Activated T-cell treated with anti-CD3 and anti-CD28 coated beads for 24 hours (primary cell): Measurements from ENCODE around the gene NEDD1.

ENCODE experiments used
- DNase-seq: peaks from one replicate; pipeline ENCODE4 v3.0.0-alpha.2; 2020; ENCODE audit warnings: low read depth

Gene NEDD1, protein sequence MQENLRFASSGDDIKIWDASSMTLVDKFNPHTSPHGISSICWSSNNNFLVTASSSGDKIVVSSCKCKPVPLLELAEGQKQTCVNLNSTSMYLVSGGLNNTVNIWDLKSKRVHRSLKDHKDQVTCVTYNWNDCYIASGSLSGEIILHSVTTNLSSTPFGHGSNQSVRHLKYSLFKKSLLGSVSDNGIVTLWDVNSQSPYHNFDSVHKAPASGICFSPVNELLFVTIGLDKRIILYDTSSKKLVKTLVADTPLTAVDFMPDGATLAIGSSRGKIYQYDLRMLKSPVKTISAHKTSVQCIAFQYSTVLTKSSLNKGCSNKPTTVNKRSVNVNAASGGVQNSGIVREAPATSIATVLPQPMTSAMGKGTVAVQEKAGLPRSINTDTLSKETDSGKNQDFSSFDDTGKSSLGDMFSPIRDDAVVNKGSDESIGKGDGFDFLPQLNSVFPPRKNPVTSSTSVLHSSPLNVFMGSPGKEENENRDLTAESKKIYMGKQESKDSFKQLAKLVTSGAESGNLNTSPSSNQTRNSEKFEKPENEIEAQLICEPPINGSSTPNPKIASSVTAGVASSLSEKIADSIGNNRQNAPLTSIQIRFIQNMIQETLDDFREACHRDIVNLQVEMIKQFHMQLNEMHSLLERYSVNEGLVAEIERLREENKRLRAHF

DNA sequence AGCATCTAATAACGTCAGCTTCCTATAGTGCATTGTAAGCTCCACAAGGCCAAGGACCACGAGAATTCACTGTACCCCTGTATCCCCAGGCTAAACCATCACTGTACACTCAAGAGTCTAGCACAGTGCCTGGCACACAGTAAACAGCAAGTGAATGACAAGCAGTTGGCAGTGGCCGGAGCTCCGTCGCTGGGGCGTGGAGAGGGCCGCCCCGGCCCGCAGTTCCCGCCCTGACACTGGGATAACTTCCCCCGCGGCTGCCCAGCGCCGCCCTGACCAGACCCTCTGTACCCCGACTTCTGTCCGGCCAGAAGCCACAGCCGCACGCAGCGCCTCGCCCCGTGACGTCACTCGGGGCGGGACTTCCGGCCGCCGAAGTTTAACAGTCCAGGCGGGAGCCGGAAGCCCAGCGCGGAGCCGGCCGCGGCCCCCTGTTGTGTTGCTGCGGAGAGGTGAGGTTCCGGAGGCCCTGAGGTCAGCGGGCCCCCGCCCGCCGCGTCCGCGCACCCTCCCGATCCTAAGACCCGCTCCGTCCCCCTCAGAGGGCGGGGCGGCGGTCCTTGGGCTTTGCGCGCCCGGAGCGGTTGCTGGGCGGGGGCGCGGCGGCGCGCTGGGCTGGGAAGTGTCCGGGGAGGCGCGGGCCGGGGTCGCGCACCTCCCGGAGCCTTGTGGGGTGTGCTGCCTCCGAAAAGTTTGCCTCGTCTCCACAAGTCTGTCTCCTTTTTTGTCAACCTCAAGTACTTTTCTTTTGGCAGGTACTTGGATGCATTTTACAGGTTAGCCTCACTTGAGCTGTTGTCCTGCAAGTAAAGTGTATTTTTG is at the start of gene NEDD1:
Gene NEDD1, plus strand, starts transcription at position 409 of the 822 bp plus-strand sequence. CDS start 2,503 bp downstream, outside the sequence.
- peak; percentile 78 for DNase-seq

DNA sequence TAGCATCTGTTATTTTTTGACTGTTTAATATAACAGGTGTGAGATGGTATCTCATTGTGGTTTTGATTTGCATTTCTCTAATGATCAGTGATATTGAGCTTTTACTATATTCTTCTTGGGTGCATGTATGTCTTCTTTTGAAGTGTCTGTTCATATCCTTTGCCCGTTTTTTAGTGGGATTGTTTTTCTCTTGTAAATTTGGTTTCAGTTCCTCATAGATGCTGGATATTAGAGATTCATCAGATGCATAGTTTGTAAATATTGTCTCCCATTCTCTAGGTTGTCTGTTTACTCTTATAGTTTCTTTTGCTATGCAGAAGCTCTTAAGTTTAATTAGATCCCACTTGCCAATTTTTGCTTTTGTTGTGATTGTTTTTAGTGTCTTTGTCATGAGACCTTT is 48.9 kb upstream of the NEDD1 start:
- no peak for DNase-seq

DNA sequence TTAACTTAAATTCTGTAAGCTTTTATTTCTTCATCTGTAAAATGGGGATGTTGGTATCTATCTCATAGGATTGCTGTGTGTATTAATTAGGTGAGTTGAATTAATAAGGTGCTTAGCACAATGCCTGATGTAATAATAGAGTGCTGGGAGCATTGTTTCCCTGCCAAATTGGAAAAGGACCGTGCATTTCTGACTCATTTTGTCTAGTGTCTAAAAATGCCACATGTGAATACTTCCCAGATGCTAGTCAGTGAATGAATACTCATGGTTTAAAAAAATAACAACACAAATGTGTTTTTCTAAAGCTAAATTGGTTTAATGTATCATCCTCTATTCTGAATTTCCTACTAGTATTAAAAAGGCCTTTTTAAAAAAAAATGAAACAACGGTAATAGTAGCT is 45.4 kb upstream of the NEDD1 start:
- no peak for DNase-seq

DNA sequence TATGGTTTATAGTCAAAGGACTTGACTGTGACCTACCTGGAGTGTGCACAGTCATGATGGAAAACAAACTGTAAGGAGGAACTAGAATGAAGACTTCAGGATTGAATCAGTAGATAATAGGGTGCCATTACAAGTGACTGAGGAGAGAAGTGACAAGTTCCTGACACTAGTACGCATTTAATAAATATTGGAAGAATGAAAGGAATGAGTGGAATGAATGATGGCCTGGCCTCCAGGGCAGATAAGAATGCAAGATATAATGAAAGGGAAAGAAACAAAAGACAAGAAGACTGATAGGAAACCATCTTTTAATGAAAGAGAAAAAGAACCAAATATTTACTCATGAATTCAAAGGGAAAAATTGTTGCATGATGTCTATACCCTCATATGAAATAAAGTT is 44.7 kb upstream of the NEDD1 start:
- DNase-seq, result no peak

DNA sequence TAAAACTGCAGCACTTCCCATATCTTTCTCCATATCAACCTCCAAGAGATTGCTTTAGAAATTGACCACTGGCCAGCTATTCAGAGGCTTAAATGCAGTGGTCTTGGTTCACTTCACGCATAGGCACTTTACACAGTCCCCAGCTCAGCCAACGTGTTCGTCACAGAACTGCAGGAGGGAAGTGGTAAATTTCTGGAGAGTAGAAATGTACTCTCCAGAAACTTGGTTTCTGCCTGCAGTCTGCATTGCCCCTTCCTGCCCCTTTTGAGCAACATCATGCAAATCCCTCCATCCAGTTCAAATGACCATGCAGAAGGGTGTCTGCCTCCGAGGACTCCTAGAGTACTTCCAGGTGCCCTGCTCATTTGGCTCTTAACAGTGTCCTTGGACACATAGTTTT is 42.7 kb upstream of the NEDD1 start:
- DNase-seq, result no peak

DNA sequence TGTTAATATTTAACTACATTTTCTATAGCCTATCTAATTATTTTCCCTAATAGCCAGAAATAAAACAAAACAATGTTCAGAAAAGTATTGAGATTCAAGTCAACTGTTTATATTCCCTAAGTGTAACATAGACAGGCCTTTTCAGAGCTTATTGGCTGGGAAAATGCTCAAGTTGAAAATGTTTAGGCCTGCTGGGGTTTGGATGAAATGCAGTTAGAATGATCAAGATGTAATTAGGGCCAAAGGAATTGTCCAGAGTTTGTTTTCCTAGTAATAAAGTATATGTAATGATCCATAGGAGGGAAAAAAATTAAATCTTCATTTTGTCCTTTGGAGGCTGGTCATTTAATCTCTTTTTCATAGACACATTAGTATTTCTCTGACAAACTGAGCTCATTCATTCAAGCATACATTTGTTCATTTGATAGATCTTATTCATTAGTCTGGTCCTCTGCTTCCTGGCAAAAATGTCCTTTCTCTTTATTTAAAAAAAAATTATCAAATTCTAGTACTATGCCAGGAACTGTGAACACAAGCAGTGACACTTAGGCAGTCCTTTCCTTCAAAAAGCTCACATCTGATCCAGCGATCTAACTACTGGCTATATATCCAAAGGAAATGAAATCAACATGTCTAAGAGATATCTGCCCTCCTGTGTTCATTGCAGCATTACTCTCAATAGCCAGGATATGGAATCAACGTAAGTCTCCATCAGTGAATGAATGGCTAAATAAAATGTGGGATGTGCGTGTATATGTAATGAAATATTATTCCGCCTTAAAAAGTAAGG is 40.1 kb upstream of the NEDD1 start:
- no peak for DNase-seq

DNA sequence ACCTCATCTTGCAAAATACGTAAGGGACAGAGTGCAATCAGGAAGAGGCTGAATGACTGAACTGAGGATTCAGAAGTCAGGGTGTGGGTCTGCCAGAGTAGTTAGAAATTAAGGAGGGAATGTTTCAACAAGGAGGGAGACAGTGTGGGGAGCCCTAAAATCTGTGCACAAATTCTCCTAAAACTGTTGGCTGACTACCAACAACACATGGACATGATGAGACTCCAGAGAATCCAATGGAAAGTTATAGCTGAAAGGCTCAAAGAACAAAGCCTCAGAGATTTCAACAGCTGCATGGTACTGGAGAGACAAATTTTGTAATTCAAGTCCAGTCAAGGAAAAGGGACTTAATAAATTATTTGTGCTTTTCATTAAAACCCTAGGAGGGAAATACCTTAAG is 36.1 kb upstream of the NEDD1 start:
- no peak for DNase-seq

DNA sequence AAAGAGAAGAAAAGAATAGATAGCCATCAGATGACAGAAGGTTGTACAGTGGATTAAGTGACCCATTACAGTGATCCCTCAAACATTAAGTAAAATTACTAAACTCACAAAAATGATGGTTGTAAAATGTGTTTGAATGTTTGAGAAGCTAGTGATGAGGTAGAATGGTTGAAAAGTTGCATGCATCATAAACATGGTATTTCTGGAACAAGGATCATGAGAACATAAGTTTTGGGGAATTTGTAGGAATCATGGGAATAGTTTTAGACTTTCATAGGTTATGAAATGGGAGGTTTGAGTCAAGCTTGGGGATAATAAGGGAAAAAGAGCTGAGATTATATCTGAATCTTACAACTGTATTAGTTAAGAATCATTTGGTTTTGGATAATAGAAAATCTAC is 34.1 kb upstream of the NEDD1 start:
- no peak for DNase-seq

DNA sequence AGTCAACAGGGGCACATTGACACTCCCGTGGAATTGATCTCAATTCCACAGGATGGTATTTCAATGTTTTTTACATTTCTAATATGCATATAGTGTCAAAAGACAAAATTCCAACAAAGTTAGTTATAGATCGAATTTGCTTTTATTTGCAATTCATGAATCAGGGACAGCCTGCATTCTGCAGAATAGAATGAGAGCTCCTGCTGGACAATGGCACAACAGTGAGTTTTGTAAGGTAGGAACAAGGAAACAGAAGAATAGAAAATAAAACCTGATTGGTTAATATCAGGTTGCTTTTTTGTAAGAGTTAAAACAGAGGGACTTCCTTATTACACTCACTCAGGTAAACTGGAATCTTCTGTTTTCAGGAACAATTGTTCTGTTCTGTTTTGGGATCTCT is 32.8 kb upstream of the NEDD1 start:
- no peak for DNase-seq

DNA sequence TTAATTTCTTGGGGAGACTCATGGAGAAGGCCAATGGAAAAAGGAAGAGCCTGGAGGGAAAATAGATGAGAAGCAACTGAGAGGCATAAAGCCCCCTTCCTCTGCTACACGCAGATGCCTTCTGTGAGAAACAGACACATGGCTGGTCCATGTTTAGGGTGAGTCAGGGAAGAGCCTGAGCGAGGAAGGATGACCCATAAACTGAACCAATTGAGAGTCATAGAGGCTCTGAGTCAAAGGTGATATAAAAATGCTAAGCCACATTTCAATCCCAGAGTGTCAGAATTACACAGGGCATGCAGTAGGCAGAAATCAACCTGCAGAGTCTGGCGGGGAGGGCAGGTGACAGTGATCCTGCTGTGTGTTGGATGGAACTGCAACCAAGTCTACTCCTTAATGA is 30.1 kb upstream of the NEDD1 start:
- DNase-seq, result no peak

DNA sequence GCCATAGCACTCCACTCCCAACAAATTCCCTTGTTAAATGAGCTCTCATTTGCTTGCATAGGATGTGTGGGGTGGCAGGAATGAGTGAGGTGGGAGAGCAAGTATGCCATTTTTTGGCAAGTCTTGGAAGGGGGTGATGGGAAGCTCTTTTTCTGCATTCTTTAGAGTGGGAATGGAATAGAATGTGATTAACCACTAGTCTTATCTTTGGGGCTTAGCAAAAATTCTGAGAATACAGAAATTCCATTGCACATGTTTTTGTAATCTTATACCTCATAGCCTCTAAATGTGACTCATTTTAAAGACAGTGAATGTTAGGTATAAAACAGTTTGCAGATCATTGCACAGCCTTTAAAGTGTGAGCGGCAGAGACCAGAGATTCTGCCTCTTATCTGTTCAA is 28.4 kb upstream of the NEDD1 start:
- no peak for DNase-seq

DNA sequence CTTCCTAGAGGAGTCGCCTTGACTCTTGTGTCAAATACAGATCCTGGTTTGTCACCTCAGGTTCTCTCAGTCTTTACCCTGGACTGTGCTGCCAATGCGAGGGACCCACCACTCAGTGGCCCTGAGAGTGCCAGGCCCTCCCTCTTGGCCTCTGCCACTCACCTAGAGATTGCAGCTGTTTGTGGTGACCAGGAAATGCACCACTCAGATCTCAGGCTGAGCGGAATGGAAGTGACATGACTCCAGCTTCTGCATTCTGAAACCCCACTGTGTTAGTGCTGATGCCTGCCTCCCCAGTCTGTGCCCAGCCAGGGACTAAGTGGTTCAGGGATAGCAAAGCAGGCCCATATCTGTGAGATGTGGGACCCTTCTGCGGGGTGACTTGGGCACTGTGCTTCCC is 27.8 kb upstream of the NEDD1 start:
- DNase-seq, result no peak

DNA sequence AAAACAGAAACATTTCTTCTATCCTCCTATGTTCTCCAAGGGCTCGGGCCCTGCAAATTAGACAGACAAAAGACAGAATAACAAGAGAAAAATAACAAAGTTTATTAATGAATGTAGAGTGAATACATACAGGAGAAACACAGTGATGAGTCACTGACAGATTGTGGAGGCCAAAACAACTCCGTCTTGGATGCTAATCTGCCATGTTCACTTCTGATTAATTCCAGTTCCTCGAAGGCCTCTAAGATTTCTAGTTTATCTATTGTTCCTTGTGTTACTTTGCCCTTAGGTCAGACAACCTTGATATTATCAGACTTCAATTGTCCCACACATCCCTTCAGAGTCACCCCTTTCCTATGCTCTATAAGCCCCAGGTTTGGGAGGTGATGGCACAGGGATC is 26.8 kb upstream of the NEDD1 start:
- no peak for DNase-seq

DNA sequence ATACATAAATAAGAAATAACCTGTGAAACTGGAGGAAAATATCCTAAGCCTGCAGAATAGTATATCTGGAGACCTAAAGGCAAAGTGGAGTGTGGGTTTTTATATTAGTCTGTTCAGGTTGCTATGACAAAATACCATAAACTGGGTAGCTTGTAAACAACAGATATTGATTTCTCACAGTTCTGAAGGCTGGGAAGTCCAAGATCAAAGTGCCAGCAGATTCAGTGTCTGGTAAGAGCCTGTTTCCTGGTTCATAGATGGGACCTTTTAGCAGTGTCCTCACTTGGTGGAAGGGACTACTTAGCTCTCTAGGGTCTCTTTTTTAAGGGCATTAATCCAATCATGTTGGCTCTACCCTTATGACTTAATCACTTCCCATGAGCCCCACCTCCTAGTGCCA is 25.4 kb upstream of the NEDD1 start:
- DNase-seq, result no peak

DNA sequence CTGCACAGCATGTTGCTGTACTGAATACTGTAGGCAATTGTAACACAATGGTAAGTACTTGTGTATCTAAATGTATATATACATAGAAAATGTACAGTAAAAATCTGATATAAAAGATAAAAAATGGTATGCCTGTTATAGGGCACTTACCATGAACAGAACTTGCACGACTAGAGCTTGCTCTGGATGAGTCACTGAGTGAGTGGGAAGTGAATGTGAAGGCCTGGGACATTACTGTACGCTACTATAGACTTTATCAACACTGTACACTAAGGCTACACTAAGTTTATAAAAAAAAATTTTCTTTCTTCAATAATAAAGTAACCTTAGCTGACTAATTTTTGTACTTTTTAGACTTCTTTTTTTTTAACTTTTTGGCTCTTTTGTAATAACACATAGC is 24.2 kb upstream of the NEDD1 start:
- DNase-seq, result no peak

DNA sequence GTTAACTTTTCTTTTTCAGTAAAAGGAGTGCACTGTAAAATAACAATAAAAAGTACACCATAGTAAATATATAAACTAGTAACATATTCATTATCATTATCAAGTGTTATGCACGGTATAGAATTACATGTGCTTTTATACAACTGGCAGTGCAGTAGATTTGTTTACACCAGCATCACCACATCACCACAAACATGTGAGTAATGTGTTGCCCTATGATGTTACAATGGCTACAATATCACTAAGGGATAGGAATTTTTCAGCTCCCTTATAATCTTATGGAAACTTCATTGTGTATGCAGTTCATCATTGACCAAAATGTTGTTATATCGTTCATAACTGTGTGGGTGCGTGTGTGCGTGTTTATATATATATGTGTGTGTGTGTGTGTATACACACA is 23.5 kb upstream of the NEDD1 start:
- no peak for DNase-seq

DNA sequence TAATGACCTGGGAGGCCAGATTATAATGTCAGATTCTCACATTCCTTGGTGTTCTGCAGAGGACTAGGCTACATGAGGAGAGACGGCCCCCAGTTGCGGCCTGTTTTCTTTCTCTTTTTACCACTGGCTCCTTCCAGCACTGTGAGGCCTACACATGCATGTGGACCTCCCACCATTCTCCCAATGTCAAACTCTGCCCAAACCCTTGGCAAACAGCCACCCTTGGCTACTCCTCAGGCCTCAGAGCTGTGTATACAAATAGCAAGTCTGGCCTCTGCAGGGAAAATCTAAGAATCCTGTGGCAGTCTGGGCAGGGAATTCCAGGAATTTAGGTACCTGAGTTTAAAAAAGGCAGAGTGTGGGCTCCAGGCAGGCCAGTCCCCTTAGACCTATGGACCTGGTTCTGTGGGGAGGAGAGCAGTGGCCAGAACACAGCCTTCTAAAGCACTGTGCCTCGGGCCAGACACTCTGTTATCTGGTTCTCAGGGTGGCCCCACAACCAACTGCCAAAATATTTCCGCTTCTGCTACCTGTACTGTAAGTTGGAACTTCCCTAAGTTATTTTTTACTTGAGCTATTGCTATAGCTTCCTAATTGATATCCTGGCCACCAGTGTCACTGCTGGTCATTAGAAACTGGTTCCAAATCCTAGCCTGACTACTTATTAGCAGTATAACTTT is 19.9 kb upstream of the NEDD1 start:
- DNase-seq, result no peak

DNA sequence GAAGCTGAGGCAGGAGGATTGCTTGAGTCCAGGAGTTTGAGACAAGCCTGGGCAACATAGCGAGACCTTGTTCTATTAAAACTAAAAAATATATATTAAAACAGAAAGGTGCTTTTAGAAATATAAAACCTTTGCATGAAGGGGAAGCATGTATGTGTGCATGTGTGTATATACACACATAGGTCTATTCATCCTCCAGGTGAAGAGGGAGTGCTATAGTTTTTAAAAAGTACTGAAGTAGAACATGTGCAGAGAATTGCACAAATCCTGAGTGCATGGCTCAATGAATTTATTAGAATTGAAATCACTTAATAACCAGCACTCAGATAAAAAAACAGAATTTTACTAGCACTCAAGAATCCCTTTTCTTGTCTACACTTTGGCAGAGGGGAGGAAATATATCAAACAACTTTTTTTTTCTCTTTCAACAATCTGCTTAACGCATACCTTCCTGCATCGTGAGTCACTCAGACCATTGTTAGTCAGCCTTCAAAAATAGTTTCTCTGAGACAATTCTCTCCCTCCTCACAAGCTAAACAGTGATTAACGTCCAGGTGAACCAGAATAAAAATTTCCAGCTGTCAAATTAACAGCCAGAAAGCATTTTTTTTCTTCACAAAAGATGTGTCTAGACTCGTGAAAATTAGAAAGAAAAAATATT is 17.7 kb upstream of the NEDD1 start:
- DNase-seq, result no peak

DNA sequence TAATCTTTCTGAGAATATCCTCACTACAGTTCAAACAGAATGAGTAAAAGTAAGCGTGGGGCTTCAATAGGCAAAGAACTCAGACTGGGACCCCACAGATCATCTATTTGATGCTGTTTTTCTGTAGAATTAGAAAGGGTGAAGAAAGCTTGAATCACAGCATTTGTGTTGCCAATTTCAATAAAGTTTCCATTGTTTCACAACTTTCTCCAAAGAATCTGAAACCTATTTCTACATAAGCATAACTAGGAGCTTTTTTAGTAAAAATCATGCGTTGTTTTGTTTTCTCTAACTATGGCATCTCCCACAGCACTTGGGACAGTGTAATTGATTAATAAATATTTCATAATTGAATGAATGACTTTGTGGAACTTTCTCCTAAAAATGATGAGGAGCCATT is 16.7 kb upstream of the NEDD1 start:
- no peak for DNase-seq

DNA sequence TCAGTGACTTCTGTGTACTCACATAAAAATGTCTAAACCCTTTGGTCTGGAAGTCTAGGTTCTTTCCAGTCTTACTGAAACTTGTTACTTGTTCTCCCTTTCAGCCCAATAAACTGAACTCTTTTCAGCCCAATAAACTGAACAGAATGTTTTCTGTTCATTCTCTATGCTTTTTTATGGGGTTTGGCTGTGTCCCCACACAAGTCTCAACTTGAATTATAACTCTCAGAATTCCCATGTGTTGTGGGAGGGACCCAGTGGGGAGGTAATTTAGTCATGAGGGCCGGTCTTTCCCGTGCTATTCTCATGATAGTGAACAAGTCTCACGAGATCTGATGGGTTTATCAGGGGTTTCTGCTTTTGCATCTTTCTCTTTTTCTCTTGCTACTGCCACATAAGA is 15.0 kb upstream of the NEDD1 start:
- DNase-seq, result no peak

DNA sequence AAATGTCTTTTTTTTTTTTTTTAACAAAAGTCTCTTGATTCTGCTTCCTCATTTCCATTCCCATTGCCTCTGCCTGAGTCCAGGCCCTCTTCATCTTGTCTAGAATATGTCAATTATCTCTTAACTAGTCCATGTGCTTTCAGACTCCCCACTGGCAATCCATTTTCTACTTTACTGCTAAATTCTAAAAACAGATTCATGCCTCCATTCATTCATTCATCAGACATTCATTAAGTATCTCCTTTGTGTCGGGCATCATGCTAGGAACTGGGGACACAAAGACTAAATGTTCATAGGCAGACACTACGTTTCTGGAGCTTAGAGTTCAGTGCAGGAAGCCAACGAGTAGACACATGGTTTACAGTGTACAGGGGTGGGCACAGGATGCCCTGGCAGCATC is 9.6 kb upstream of the NEDD1 start:
- DNase-seq, result no peak
